Hepatocyte (in vitro differentiated cells): ENCODE data around the gene CHST3.

Experiments used
- CTCF ChIP-seq: fragments of 200-600 bp; sonication (generic); IDR thresholded peaks from 2 replicates; pipeline ENCODE4 v1.5.1; 2016; ENCODE audit warnings: antibody characterized with exemption, mild to moderate bottlenecking; ENCODE audit not compliant: poor library complexity
- EZH2 ChIP-seq: fragments of 200-600 bp; sonication (generic); IDR thresholded peaks from 2 replicates; pipeline ENCODE4 v1.6.1; 2016; ENCODE audit warnings: antibody characterized with exemption, mild to moderate bottlenecking, borderline replicate concordance
- EZH2phosphoT487 ChIP-seq: fragments of 200-600 bp; sonication (generic); IDR thresholded peaks from one replicate; pipeline ENCODE4 v1.6.1; 2018; ENCODE audit warnings: antibody characterized with exemption, mild to moderate bottlenecking, low read depth, moderate library complexity; ENCODE audit not compliant: unreplicated experiment, severe bottlenecking

GRCh38 chr10:71990706-71991269 lies 26.6 kb downstream of the CHST3 start:
- TF ChIP-seq CTCF (no peak), EZH2phosphoT487 (no peak), EZH2 (no peak)
